Measurements from ENCODE around the gene RNF10. TPM values are rescaled to one million over a fixed set of nuclear protein-coding genes. Genes with fewer than 3 reads are reported as not detected.

The RNF10 gene
- total RNA-seq, 1 experiment from 2014 or later: 153 TPM

DNA sequence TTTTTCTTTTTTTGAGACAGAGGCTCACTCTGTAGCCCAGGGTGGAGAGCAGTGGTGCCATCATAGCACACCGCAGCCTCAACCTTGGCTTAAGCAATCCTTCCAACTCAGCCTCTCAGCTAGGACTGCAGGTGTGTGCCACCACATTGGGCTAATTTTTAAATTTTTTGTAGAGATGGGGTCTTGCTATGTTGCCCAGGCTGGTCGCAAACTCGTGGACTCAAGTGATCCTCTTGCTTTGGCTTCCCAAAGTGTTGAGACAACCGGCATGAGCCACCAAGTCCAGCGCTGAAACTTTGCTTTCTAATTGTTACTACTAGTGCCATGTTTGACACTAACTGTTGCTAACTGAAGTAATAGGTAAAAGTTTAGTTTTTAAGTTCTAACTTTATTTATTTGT lies 8.0 kb downstream of the RNF10 start:
- no peak overlapping the region for H4K91ac ChIP-seq (ENCODE audit: insufficient read length, low read depth, low read length)
- H3K79me2 ChIP-seq (ENCODE audit: insufficient read depth, low read length): peaks cover 26% of the 10 kb centered on the region; the same call in 1 of the 2 replicates
- no peak overlapping the region for H2BK20ac ChIP-seq (ENCODE audit: low read depth, low read length, poor library complexity, severe bottlenecking)
- H2AFZ ChIP-seq (ENCODE audit: low read length): no peak overlapping the region
- H3K4ac ChIP-seq (ENCODE audit: low read depth, low read length): no peak overlapping the region
- no peak overlapping the region for H3K27ac ChIP-seq (ENCODE audit: insufficient read length, low read depth, low read length)
- H3K56ac ChIP-seq (ENCODE audit: insufficient read length, low read depth, low read length): no peak overlapping the region
- no peaks in the 10 kb centered on the region for H3K27me3 Mint-ChIP-seq (ENCODE audit: low read depth)
- H3K4me1 ChIP-seq (ENCODE audit: insufficient read depth, low read length): no peaks in the 10 kb centered on the region
- TF ChIP-seq CTCF (conservative IDR thresholded peaks at IDR 0.05): no peak
- no peaks in the 10 kb centered on the region for H3K9me3 Mint-ChIP-seq
- no peak overlapping the region for H2BK15ac ChIP-seq (ENCODE audit: low read depth, low read length)
- no peak overlapping the region for H3K4me2 ChIP-seq (ENCODE audit: insufficient read depth, insufficient read length, low read length)
- no peak overlapping the region for H3K23ac ChIP-seq (ENCODE audit: insufficient read length, low read depth, low read length)
- peaks cover 6 to 14% of the 10 kb centered on the region in 2 experiments for H3K4me1 Mint-ChIP-seq
- peaks cover 14 to 33% (median 23%) of the 10 kb centered on the region in 3 experiments; a peak in 6 of 7 replicates for H3K36me3 Mint-ChIP-seq (ENCODE audit: insufficient read depth in 1 of 3, low read depth in 3 of 3)
- no peak overlapping the region; a peak in 1 of 7 replicates for H3K27ac Mint-ChIP-seq
- no peak overlapping the region for H4K5ac ChIP-seq (ENCODE audit: insufficient read length, low read depth, low read length)
- H3K14ac ChIP-seq (ENCODE audit: insufficient read depth, low read length): no peak overlapping the region
- no peak for DNase-seq
- H3K4me3 Mint-ChIP-seq: no peak overlapping the region
- no peak overlapping the region for H3K9ac ChIP-seq (ENCODE audit: extremely low read depth, insufficient read length, low read length)
- no peak overlapping the region for H2AK5ac ChIP-seq (ENCODE audit: insufficient read length, low read length)
- no peaks in the 10 kb centered on the region for H3K23me2 ChIP-seq (ENCODE audit: insufficient read length, low read depth, low read length, poor library complexity, severe bottlenecking)
- no peak overlapping the region for H3T11ph ChIP-seq (ENCODE audit: low read length)
- H2BK5ac ChIP-seq (ENCODE audit: insufficient read length, low read length): no peak overlapping the region
- H4K20me1 ChIP-seq (ENCODE audit: control insufficient read depth, insufficient read depth, insufficient read length): peaks cover 2% of the 10 kb centered on the region
- no peak overlapping the region for H3K18ac ChIP-seq (ENCODE audit: insufficient read length, low read depth, low read length)
- no peaks in the 10 kb centered on the region for H3K9me3 ChIP-seq (ENCODE audit: control insufficient read depth, low read depth, low read length)
- H2BK120ac ChIP-seq (ENCODE audit: low read depth, low read length, poor library complexity, severe bottlenecking): no peak overlapping the region
- H3K79me1 ChIP-seq (ENCODE audit: insufficient read depth, low read depth, low read length, poor library complexity, severe bottlenecking): peaks cover 2% of the 10 kb centered on the region
- no peaks in the 10 kb centered on the region for H3K27me3 ChIP-seq (ENCODE audit: insufficient read depth, low read length)
- H2BK12ac ChIP-seq (ENCODE audit: insufficient read length, low read depth, low read length): no peak overlapping the region
- no peak overlapping the region for H4K8ac ChIP-seq (replicated peaks; ENCODE audit: insufficient read length, low read depth, low read length)
- no CpG with 5 or more reads among the region's 5 CpGs for whole genome bisulfite sequencing (ENCODE audit: extremely low coverage, insufficient read length, low lambda C conversion rate)

Measured in H9 (cell line).